Osteoblast (primary cell): ENCODE results near the gene CD8B. TPM values are rescaled to one million over a fixed set of nuclear protein-coding genes. Genes with fewer than 3 reads are reported as not detected.

Experiments used
- DNase-seq: peaks from one replicate; pipeline ENCODE4 v3.0.0; 2011; ENCODE audit warnings: low spot score, mixed read lengths; ENCODE audit not compliant: insufficient read length; ENCODE audit errors: missing footprints
- H2AFZ ChIP-seq: 2 replicates; pipeline ENCODE4 v1.6.0; 2011; ENCODE audit warnings: mild to moderate bottlenecking, low read length
- H3K27ac ChIP-seq: 2 replicates; pipeline ENCODE4 v1.5.1; 2011; ENCODE audit warnings: mild to moderate bottlenecking, low read depth, low read length, moderate library complexity
- H3K27me3 ChIP-seq: 2 replicates; pipeline ENCODE4 v1.6.0; 2012; ENCODE audit warnings: mild to moderate bottlenecking, control low read depth, inconsistent platforms, low read length, moderate library complexity; ENCODE audit not compliant: insufficient read depth
- H3K36me3 ChIP-seq: 2 replicates; pipeline ENCODE4 v1.5.1; 2011; ENCODE audit warnings: mild to moderate bottlenecking, low read length, control low read depth, moderate library complexity; ENCODE audit not compliant: insufficient read depth
- H3K4me1 ChIP-seq: 2 replicates; pipeline ENCODE4 v1.5.1; 2011; ENCODE audit warnings: mild to moderate bottlenecking, low read length, control low read depth, moderate library complexity; ENCODE audit not compliant: insufficient read depth
- H3K4me2 ChIP-seq: 2 replicates; pipeline ENCODE4 v1.6.0; 2011; ENCODE audit warnings: mild to moderate bottlenecking, low read length; ENCODE audit not compliant: insufficient read depth
- H3K4me3 ChIP-seq: fragments of 200-600 bp; sonication (generic); 3 replicates; pipeline ENCODE4 v1.5.1; 2012; ENCODE audit warnings: mild to moderate bottlenecking, low read length, inconsistent platforms; ENCODE audit not compliant: insufficient read depth
- H3K79me2 ChIP-seq: 2 replicates; pipeline ENCODE4 v1.6.0; 2012; ENCODE audit warnings: mild to moderate bottlenecking, low read length, control low read depth, inconsistent platforms; ENCODE audit not compliant: insufficient read depth
- H3K9me3 ChIP-seq: 2 replicates; pipeline ENCODE4 v1.5.1; 2011; ENCODE audit warnings: low read depth, low read length, control low read depth
- H4K20me1 ChIP-seq: 2 replicates; pipeline ENCODE4 v1.6.0; 2012; ENCODE audit warnings: mild to moderate bottlenecking, low read length, control low read depth; ENCODE audit not compliant: insufficient read depth
- total RNA-seq: library from RNA; depleted of rRNA; stranded (reverse); fragments of >200 nt; gene quantifications from 2 replicates; pipeline ENCODE4 v1.2.3, GENCODE V29; 2012
- TF ChIP-seq, protein P1 (sequence below): IDR thresholded peaks from 2 replicates; pipeline ENCODE4 v1.5.1; 2011; ENCODE audit warnings: mild to moderate bottlenecking, low read depth, low read length, moderate library complexity; ENCODE audit errors: extremely low read depth

Gene CD8B
- total RNA-seq, 1 donor = not detected

DNA sequence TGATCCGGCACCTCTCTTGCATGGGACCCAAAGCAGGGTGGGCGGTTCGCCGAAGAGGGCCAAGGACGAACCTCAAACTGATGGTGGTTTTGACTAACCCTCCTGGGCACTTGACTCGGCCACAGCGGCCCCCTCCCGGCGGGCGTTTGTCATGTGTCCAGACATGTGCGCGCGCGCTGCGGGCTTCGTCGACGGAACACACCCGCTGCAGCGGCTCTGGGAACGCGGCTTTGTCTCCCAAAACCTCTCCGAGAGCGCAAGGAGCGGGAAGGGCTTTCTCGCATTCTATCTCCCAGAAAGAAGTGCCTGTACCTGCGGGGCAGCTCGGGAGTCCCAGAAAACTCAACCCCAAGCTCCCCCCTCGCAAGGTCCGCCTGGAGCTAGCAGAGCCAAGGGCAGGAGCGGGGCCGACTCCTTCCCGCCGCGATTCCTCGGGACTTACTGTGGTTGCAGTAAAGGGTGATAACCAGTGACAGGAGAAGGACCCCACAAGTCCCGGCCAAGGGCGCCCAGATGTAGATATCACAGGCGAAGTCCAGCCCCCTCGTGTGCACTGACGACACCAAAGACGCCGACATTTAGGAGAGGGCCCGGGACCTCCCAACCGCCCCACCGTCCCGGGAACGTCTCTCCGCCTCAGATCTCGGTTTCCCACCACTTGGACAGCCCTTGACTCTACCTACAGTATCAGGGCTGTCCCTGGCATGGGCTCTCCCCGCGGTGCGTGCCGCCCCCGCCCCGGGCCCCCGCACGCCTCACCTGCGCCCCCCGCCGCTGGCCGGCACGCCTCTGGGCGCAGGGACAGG lies 72.6 kb downstream of the CD8B start:
- TF ChIP-seq, protein P1, sequence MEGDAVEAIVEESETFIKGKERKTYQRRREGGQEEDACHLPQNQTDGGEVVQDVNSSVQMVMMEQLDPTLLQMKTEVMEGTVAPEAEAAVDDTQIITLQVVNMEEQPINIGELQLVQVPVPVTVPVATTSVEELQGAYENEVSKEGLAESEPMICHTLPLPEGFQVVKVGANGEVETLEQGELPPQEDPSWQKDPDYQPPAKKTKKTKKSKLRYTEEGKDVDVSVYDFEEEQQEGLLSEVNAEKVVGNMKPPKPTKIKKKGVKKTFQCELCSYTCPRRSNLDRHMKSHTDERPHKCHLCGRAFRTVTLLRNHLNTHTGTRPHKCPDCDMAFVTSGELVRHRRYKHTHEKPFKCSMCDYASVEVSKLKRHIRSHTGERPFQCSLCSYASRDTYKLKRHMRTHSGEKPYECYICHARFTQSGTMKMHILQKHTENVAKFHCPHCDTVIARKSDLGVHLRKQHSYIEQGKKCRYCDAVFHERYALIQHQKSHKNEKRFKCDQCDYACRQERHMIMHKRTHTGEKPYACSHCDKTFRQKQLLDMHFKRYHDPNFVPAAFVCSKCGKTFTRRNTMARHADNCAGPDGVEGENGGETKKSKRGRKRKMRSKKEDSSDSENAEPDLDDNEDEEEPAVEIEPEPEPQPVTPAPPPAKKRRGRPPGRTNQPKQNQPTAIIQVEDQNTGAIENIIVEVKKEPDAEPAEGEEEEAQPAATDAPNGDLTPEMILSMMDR = no peak
- peak; percentile 65 for DNase-seq
- no peaks in the 10 kb centered on the region for H3K79me2 ChIP-seq
- H3K27ac ChIP-seq = no peak overlapping the region
- no peak overlapping the region for H3K4me2 ChIP-seq
- no peaks in the 10 kb centered on the region for H3K36me3 ChIP-seq
- H3K9me3 ChIP-seq = no peaks in the 10 kb centered on the region
- no peak overlapping the region for H3K4me3 ChIP-seq
- no peak overlapping the region for H2AFZ ChIP-seq
- no peaks in the 10 kb centered on the region for H4K20me1 ChIP-seq
- H3K4me1 ChIP-seq = no peaks in the 10 kb centered on the region
- H3K27me3 ChIP-seq = peaks cover 69% of the 10 kb centered on the region

DNA sequence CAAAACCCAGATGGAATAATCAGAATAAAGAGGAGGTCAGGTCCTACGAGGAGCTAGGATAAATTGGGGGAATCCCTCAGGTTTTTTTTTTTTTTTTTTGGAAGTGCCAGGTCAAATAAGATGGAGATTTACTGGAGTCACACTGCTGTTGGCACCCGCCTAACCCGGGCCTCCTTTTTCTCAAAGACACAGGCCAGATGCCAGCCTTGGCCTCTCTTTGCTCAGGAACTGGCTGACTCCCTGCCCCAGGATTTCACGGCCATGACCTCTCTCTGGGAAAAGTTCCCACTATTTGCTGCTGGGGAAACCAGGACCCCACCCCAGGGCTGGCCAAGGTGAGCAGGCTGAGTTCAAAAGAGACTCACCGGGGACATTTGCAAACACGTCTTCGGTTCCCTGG lies 73.5 kb downstream of the CD8B start:
- no peaks in the 10 kb centered on the region for H3K79me2 ChIP-seq
- TF ChIP-seq, protein P1 = no peak

DNA sequence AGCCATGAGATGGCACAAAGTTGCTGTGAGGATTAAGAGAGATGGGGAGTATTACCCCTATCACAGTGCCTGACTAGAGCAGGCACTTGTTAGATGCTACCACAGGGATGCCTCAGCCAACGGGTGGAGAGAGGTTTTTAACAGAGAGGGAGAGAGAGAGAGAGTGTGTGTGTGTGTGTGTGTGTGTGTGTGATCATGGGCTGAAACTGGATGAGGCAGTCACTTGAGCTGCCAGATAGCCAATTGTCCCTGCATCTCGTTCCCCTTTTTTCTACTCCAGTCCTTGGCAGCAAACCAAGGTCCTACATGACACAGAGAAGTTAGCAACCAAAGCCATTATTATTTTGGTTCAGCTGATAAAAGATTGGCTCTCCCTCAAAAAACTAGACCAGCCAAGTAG lies 74.0 kb downstream of the CD8B start:
- Histone ChIP-seq H3K27me3 (peaks cover 56% of the 10 kb centered on the region), H3K36me3 (no peaks in the 10 kb centered on the region), H3K4me2 (no peak overlapping the region), H3K79me2 (no peaks in the 10 kb centered on the region), H3K27ac (no peak overlapping the region), H2AFZ (no peak overlapping the region), H4K20me1 (no peaks in the 10 kb centered on the region), H3K4me1 (no peaks in the 10 kb centered on the region), H3K9me3 (no peaks in the 10 kb centered on the region), H3K4me3 (no peak overlapping the region)
- TF ChIP-seq, protein P1 = no peak
- peak; percentile 62 for DNase-seq

More for the DNA sequence above, 73.5 kb downstream of the CD8B start:
- no peak for DNase-seq
- Histone ChIP-seq H3K4me2 (no peak overlapping the region), H3K27ac (no peak overlapping the region), H3K27me3 (peaks cover 60% of the 10 kb centered on the region), H2AFZ (no peak overlapping the region), H3K36me3 (no peaks in the 10 kb centered on the region), H4K20me1 (no peaks in the 10 kb centered on the region), H3K4me3 (no peak overlapping the region), H3K9me3 (no peaks in the 10 kb centered on the region), H3K4me1 (no peaks in the 10 kb centered on the region)

DNA sequence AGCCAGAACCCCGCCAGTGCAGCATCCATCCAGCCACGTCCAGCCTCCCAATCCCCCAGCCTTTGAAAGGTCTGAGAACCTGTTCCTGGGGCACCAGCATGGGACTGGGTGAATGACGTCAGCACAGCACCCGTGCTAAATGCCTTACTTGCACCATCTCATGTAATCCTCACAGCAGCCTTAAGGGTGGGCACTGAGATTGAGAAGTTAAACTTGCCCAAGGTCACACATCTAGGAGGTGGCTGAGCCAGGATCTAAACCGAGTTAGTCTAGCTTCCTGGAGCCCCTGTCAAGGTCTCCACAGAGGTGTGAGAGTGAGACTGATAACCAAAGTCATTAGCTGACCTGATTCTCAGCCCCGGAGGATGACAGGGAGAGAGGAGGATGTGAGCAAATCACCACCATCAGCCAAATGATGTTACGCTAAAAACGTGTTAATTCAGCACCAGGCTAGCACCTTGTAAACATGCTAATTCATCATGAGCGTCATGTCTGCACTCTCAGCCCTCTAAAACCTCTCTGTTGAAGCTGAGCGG lies 75.6 kb downstream of the CD8B start:
- Histone ChIP-seq H3K27ac (no peak overlapping the region), H2AFZ (no peak overlapping the region), H3K4me1 (no peaks in the 10 kb centered on the region), H3K79me2 (no peaks in the 10 kb centered on the region), H3K27me3 (peaks cover 43% of the 10 kb centered on the region), H4K20me1 (no peaks in the 10 kb centered on the region), H3K36me3 (no peaks in the 10 kb centered on the region), H3K4me2 (no peak overlapping the region), H3K4me3 (no peak overlapping the region), H3K9me3 (no peaks in the 10 kb centered on the region)
- DNase-seq = no peak
- TF ChIP-seq, protein P1 = no peak
